Measurements from ENCODE around the gene RB1. TPM values are rescaled to one million over a fixed set of nuclear protein-coding genes. Genes with fewer than 3 reads are reported as not detected.

The RB1 gene
- polyA plus RNA-seq, 3 donors: 18.4 to 38.8 (median 29.9) TPM

DNA sequence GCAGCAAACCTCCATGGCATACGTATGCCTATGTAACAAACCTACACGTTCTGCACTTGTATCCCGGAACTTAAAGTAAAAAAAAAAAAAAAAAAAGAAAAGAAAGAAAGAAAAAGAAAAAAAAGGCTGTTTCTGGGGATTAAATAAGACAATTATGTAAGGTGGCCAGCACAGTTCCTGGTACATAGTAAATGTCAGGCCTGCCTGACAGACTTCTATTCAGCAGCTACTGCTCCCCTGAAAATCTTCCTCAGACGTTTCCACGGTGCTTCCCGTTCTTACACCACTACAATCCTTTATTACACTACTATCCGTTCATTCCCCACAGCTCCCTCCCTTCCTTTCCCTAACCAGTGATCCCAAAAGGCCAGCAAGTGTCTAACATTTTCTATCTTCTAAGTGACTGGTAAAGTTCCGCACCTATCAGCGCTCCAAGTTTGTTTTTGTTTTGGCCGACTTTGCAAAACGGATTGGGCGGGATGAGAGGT, 636 bp upstream of the RB1 start:
- Mint-ChIP-seq H3K27ac (peak overlapping the region; percentile 97 to 99 (median 99)), H3K9me3 (no peaks in the 10 kb centered on the region), H3K36me3 (peaks cover 13 to 17% of the 10 kb centered on the region in 2 donors), H3K27me3 (ENCODE audit: low read depth in 3 of 3) (peaks cover 0 to 2% (median 0%) of the 10 kb centered on the region in 3 donors), H3K4me1 (peaks cover 27% of the 10 kb centered on the region), H3K4me3 (peak overlapping the region; percentile 95 to 98)
- 0% methylated on average over 3 of the region's 12 CpGs for WGBS (ENCODE audit: insufficient coverage)
- Histone ChIP-seq H3K36me3 (replicated peaks in 1 of 2; ENCODE audit: control insufficient read depth in 1 of 2, insufficient read depth in 2 of 2, low read length in 2 of 2) (peaks cover 6 to 16% of the 10 kb centered on the region in 2 donors), H3K27me3 (ENCODE audit: control insufficient read depth in 2 of 2, insufficient read depth in 2 of 2, low read length in 2 of 2) (no peaks in the 10 kb centered on the region), H3K4me1 (ENCODE audit: control insufficient read depth in 1 of 2, insufficient read depth in 2 of 2, low read length in 2 of 2) (peaks cover 18 to 26% of the 10 kb centered on the region in 2 donors), H3K4me2 (replicated peaks; ENCODE audit: extremely low read depth, low read length, poor library complexity, severe bottlenecking) (peak overlapping the region; percentile 86), H2AFZ (ENCODE audit: insufficient read depth, low read depth, low read length, poor library complexity, severe bottlenecking) (peak overlapping the region; percentile 98), H3K9ac (ENCODE audit: insufficient read depth, low read length, poor library complexity, severe bottlenecking) (peak overlapping the region; percentile 100), H4K20me1 (ENCODE audit: insufficient read depth, low read length) (peaks cover 14% of the 10 kb centered on the region), H3K27ac (ENCODE audit: low read depth in 1 of 2, low read length in 2 of 2) (peak overlapping the region; percentile 87 to 99), H3K4me3 (replicated peaks in 1 of 3; ENCODE audit: low read depth in 2 of 3, low read length in 3 of 3) (peak overlapping the region; percentile 60 to 97 (median 93)), H3K79me2 (ENCODE audit: insufficient read depth, low read length) (peaks cover 46% of the 10 kb centered on the region), H3K9me3 (replicated peaks in 1 of 2; ENCODE audit: control insufficient read depth in 1 of 2, insufficient read depth in 1 of 2, low read length in 2 of 2) (no peaks in the 10 kb centered on the region)
- DNase-seq: peak in 2 of 3 donors; percentile 46 to 68
- TF ChIP-seq, protein P1, sequence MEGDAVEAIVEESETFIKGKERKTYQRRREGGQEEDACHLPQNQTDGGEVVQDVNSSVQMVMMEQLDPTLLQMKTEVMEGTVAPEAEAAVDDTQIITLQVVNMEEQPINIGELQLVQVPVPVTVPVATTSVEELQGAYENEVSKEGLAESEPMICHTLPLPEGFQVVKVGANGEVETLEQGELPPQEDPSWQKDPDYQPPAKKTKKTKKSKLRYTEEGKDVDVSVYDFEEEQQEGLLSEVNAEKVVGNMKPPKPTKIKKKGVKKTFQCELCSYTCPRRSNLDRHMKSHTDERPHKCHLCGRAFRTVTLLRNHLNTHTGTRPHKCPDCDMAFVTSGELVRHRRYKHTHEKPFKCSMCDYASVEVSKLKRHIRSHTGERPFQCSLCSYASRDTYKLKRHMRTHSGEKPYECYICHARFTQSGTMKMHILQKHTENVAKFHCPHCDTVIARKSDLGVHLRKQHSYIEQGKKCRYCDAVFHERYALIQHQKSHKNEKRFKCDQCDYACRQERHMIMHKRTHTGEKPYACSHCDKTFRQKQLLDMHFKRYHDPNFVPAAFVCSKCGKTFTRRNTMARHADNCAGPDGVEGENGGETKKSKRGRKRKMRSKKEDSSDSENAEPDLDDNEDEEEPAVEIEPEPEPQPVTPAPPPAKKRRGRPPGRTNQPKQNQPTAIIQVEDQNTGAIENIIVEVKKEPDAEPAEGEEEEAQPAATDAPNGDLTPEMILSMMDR (IDR thresholded peaks at IDR 0.05): no peak
- intact Hi-C loops (cut with micrococcal nuclease): loop anchor here in 1 of 2 donors (5.0 kb wide), 1 partner anchor 71 kb away; the partner anchor contains the start of gene ITM2B

GRCh38 chr13:48304143-48304876, 759 bp downstream of the RB1 start:
- Mint-ChIP-seq H3K27me3 (ENCODE audit: low read depth in 3 of 3) (peaks cover 0 to 2% (median 0%) of the 10 kb centered on the region in 3 donors), H3K27ac (peak overlapping the region; percentile 98 to 99 (median 99)), H3K9me3 (no peaks in the 10 kb centered on the region), H3K36me3 (peaks cover 17 to 28% of the 10 kb centered on the region in 2 donors), H3K4me3 (peak overlapping the region; percentile 95 to 98), H3K4me1 (peaks cover 29% of the 10 kb centered on the region)
- peak overlapping the region; percentile 86 for H3K4me2 ChIP-seq (replicated peaks; ENCODE audit: extremely low read depth, low read length, poor library complexity, severe bottlenecking)
- H3K9ac ChIP-seq (ENCODE audit: insufficient read depth, low read length, poor library complexity, severe bottlenecking): peak overlapping the region; percentile 100
- peaks cover 15 to 30% of the 10 kb centered on the region in 2 donors for H3K36me3 ChIP-seq (replicated peaks in 1 of 2; ENCODE audit: control insufficient read depth in 1 of 2, insufficient read depth in 2 of 2, low read length in 2 of 2)
- TF ChIP-seq, protein P1 (IDR thresholded peaks at IDR 0.05): no peak
- peak overlapping the region; percentile 87 to 99 for H3K27ac ChIP-seq (ENCODE audit: low read depth in 1 of 2, low read length in 2 of 2)
- peaks cover 17% of the 10 kb centered on the region for H4K20me1 ChIP-seq (ENCODE audit: insufficient read depth, low read length)
- H3K4me1 ChIP-seq (ENCODE audit: control insufficient read depth in 1 of 2, insufficient read depth in 2 of 2, low read length in 2 of 2): peaks cover 18 to 26% of the 10 kb centered on the region in 2 donors
- intact Hi-C loops (cut with micrococcal nuclease): loop anchor here in 1 of 2 donors (5.0 kb wide), 1 partner anchor 72 kb away; the partner anchor contains the start of gene ITM2B
- no peaks in the 10 kb centered on the region for H3K27me3 ChIP-seq (ENCODE audit: control insufficient read depth in 2 of 2, insufficient read depth in 2 of 2, low read length in 2 of 2)
- H2AFZ ChIP-seq (ENCODE audit: insufficient read depth, low read depth, low read length, poor library complexity, severe bottlenecking): peak overlapping the region; percentile 98
- under 1% methylated on average over 33 of the region's 36 CpGs for WGBS (ENCODE audit: insufficient coverage)
- peaks cover 60% of the 10 kb centered on the region for H3K79me2 ChIP-seq (ENCODE audit: insufficient read depth, low read length)
- DNase-seq: peak; percentile 71 to 84 (median 81)
- H3K9me3 ChIP-seq (replicated peaks in 1 of 2; ENCODE audit: control insufficient read depth in 1 of 2, insufficient read depth in 1 of 2, low read length in 2 of 2): no peaks in the 10 kb centered on the region
- peak overlapping the region; percentile 60 to 97 (median 93) for H3K4me3 ChIP-seq (replicated peaks in 1 of 3; ENCODE audit: low read depth in 2 of 3, low read length in 3 of 3)
